Gastroesophageal sphincter (tissue), 4 donors: ENCODE data around the gene NPC2. TPM values are rescaled to one million over a fixed set of nuclear protein-coding genes. Genes with fewer than 3 reads are reported as not detected.

ENCODE experiments used
- ATAC-seq: fragments of 150-250 bp; one replicate; pipeline ENCODE4 v1.9.1; 2016; ENCODE audit warnings: mild to moderate bottlenecking, moderate library complexity
- H3K27ac ChIP-seq, 4 donors: fragments of 200-600 bp; sonication (generic) in 3 of 4; 1 replicate in 3 of 4; 2 replicates in 1 of 4; pipeline ENCODE4 v1.5.1; 2016 to 2019
- H3K27me3 ChIP-seq: fragments of 200-600 bp; sonication (generic); one replicate; pipeline ENCODE4 v1.5.1; 2019
- H3K36me3 ChIP-seq, 2 donors: fragments of 200-600 bp; sonication (generic); one replicate each; pipeline ENCODE4 v1.5.1; 2019; ENCODE audit warnings: control low read depth in 1 of 2
- H3K4me1 ChIP-seq, 3 donors: fragments of 200-600 bp; sonication (generic); 1 replicate in 2 of 3; 2 replicates in 1 of 3; pipeline ENCODE4 v1.5.1; 2016 to 2019; ENCODE audit warnings: control low read depth in 2 of 3
- H3K4me3 ChIP-seq, 2 donors: fragments of 200-600 bp; sonication (generic); one replicate each; pipeline ENCODE4 v1.5.1; 2019; ENCODE audit warnings: mild to moderate bottlenecking in 1 of 2, moderate library complexity in 1 of 2
- H3K9me3 ChIP-seq, 3 donors: fragments of 200-600 bp; sonication (generic); one replicate each; pipeline ENCODE4 v1.5.1; 2017 to 2019; ENCODE audit warnings: control low read depth in 2 of 3
- CTCF ChIP-seq, 4 experiments: fragments of 200-600 bp in 2 of 4; fragments of 450-650 bp in 2 of 4; sonication (generic) in 1 of 4; IDR thresholded peaks; one replicate each; pipeline ENCODE4 v1.5.1; 2017 to 2019; ENCODE audit warnings: antibody characterized with exemption in 4 of 4, mild to moderate bottlenecking in 2 of 4, moderate library complexity in 2 of 4
- EP300 ChIP-seq: sonication (generic); formaldehyde crosslinking; IDR thresholded peaks from one replicate; pipeline ENCODE4 v1.6.1; 2017; ENCODE audit warnings: antibody characterized with exemption, mild to moderate bottlenecking
- POLR2A ChIP-seq, 2 donors: fragments of 450-650 bp; IDR thresholded peaks; one replicate each; pipeline ENCODE4 v1.6.1; 2017; ENCODE audit warnings: antibody characterized with exemption in 2 of 2, mild to moderate bottlenecking in 2 of 2, moderate library complexity in 1 of 2
- POLR2AphosphoS5 ChIP-seq: sonication (generic); formaldehyde crosslinking; IDR thresholded peaks from one replicate; pipeline ENCODE4 v1.6.1; 2017; ENCODE audit warnings: antibody characterized with exemption
- WGBS, 2 donors: methylation state at CpG; one replicate each; pipeline ENCODE4 v1.1.5; 2018; ENCODE audit warnings: low coverage in 1 of 2; 5-methylcytosine and 5-hydroxymethylcytosine counted together
- total RNA-seq, 4 donors: library from RNA; depleted of rRNA; stranded (reverse); fragments of >200 nt; gene quantifications; one replicate each; pipeline ENCODE4 v1.1.0, GENCODE V29; 2016

The NPC2 gene
- total RNA-seq, 4 donors from 2014 or later: 81.9 to 302 (median 227) TPM

- no peak overlapping the region for H3K4me3 ChIP-seq
- H3K9me3 ChIP-seq: no peaks in the 10 kb centered on the region
- H3K4me1 ChIP-seq: no peaks in the 10 kb centered on the region
- TF ChIP-seq CTCF (IDR thresholded peaks at IDR 0.05) (no peak), POLR2A (IDR thresholded peaks at IDR 0.05) (no peak), EP300 (no peak), POLR2AphosphoS5 (no peak)
- no peak for ATAC-seq
- H3K27ac ChIP-seq: no peak overlapping the region
- 44 to 61% methylated on average over 4 to 6 of the region's 15 CpGs for WGBS, 2 donors
- no peaks in the 10 kb centered on the region for H3K27me3 ChIP-seq
- H3K36me3 ChIP-seq: peaks cover 0 to 77% of the 10 kb centered on the region in 2 donors
These were observed 15.2 kb upstream of the NPC2 start for GRCh38 chr14:74508292-74508731.

- no peak for ATAC-seq
- Histone ChIP-seq H3K27ac (no peak overlapping the region), H3K36me3 (peaks cover 0 to 77% of the 10 kb centered on the region in 2 donors), H3K27me3 (no peaks in the 10 kb centered on the region), H3K4me3 (no peak overlapping the region), H3K4me1 (peaks cover 0 to 1% (median 0%) of the 10 kb centered on the region in 3 donors), H3K9me3 (no peaks in the 10 kb centered on the region)
- WGBS, 2 donors: no CpG with 5 or more reads among the region's 5 CpGs
- TF ChIP-seq POLR2AphosphoS5 (no peak), EP300 (no peak), CTCF (IDR thresholded peaks at IDR 0.05) (no peak), POLR2A (IDR thresholded peaks at IDR 0.05) (no peak)
These were observed 14.7 kb upstream of the NPC2 start for GRCh38 chr14:74507840-74508239.

GRCh38 chr14:74507085-74507484 lies 14.0 kb upstream of the NPC2 start:
- no peak for ATAC-seq
- Histone ChIP-seq H3K27me3 (no peaks in the 10 kb centered on the region), H3K4me3 (no peak overlapping the region), H3K27ac (no peak overlapping the region), H3K4me1 (peaks cover 0 to 9% (median 0%) of the 10 kb centered on the region in 3 donors), H3K9me3 (no peaks in the 10 kb centered on the region), H3K36me3 (peaks cover 0 to 84% of the 10 kb centered on the region in 2 donors)
- WGBS, 2 donors: 55 to 67% methylated on average over 3 of the region's 8 CpGs
- TF ChIP-seq POLR2A (IDR thresholded peaks at IDR 0.05) (no peak), CTCF (IDR thresholded peaks at IDR 0.05) (no peak), POLR2AphosphoS5 (no peak), EP300 (no peak)

- Histone ChIP-seq H3K4me3 (no peak overlapping the region), H3K27ac (no peak overlapping the region), H3K9me3 (no peaks in the 10 kb centered on the region), H3K27me3 (no peaks in the 10 kb centered on the region), H3K4me1 (peaks cover 0 to 15% (median 3%) of the 10 kb centered on the region in 3 donors), H3K36me3 (peaks cover 0 to 85% of the 10 kb centered on the region in 2 donors)
- no peak for ATAC-seq
- no peak for TF ChIP-seq EP300
- TF ChIP-seq POLR2A (IDR thresholded peaks at IDR 0.05): no peak
- TF ChIP-seq POLR2AphosphoS5: no peak
- no peak for TF ChIP-seq CTCF (IDR thresholded peaks at IDR 0.05)
- 60 to 86% methylated on average over 1 to 9 of the region's 13 CpGs for WGBS, 2 donors
These were observed 13.3 kb upstream of the NPC2 start for GRCh38 chr14:74506411-74506851.

- Histone ChIP-seq H3K9me3 (no peaks in the 10 kb centered on the region), H3K36me3 (peaks cover 0 to 86% of the 10 kb centered on the region in 2 donors), H3K27me3 (no peaks in the 10 kb centered on the region), H3K4me1 (peaks cover 0 to 21% (median 5%) of the 10 kb centered on the region in 3 donors), H3K4me3 (no peak overlapping the region), H3K27ac (no peak overlapping the region)
- 67% methylated on average over 3 of the region's 17 CpGs; no CpG with 5 or more reads in 1 of the 2 donors for whole genome bisulfite sequencing, 2 donors
- TF ChIP-seq POLR2A (IDR thresholded peaks at IDR 0.05) (no peak), POLR2AphosphoS5 (no peak), EP300 (no peak), CTCF (IDR thresholded peaks at IDR 0.05) (no peak)
- no peak for ATAC-seq
These were observed 12.7 kb upstream of the NPC2 start for GRCh38 chr14:74505831-74506230.
